Inferior parietal cortex (tissue), 1 donor: ENCODE data around the gene AQP2.

Source experiments
- DNase-seq: peaks from one replicate; pipeline ENCODE4 v3.0.0-alpha.2; 2016; ENCODE audit errors: extremely low spot score

AQP2 gene

GRCh38 chr12:49941556-49942511, 8.7 kb upstream of the AQP2 start:
- DNase-seq = no peak

GRCh38 chr12:49942512-49942893, 8.0 kb upstream of the AQP2 start:
- DNase-seq = no peak

DNA sequence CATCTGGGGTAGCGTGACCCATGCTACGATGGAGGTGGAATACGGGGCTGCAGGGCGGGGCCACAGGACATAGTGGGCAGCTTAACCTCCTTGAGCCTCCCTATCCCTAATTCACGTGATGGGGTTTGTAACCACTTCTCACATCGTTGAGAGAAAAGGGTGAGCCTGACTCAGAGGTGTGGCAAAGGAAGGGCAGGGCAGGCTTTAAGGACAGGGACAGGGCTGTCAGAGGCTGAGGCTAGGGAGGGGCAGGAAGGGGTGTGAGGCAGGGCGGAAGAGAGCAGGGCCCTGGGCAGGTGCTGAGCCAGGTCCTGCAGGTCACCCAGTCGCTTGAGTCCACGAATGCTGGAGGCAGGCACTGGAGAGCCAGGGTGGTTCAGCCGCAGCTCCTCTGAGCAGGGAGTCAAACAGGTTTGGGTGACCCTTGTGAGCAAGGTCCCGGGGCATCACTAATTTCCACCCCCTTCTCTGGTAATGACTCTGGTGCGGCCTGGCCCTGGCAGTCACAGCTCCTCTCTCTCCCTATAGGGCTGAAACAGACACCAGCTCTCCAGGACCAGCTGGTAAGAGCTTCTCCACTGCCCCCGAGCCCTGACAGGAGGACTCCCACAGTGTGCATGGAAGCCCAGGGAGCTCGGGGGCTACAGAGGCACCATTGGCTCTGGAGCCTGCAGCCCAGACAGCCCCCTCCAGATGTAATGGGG, 7.5 kb upstream of the AQP2 start:
- no peak for DNase-seq

- no peak for DNase-seq
Observed at GRCh38 chr12:49943625-49943960, 6.9 kb upstream of the AQP2 start.

- DNase-seq = no peak
Observed at GRCh38 chr12:49944046-49944445, 6.5 kb upstream of the AQP2 start.

- no peak for DNase-seq
Observed at GRCh38 chr12:49944718-49945117, 5.8 kb upstream of the AQP2 start.

- DNase-seq = peak; percentile 76
Observed at GRCh38 chr12:49945394-49946080, 5.0 kb upstream of the AQP2 start.

- no peak for DNase-seq
Observed at GRCh38 chr12:49946086-49946485, 4.5 kb upstream of the AQP2 start.

- DNase-seq = no peak
Observed at GRCh38 chr12:49946497-49946896, 4.0 kb upstream of the AQP2 start.

GRCh38 chr12:49947593-49948226, 2.8 kb upstream of the AQP2 start:
- DNase-seq = no peak

DNA sequence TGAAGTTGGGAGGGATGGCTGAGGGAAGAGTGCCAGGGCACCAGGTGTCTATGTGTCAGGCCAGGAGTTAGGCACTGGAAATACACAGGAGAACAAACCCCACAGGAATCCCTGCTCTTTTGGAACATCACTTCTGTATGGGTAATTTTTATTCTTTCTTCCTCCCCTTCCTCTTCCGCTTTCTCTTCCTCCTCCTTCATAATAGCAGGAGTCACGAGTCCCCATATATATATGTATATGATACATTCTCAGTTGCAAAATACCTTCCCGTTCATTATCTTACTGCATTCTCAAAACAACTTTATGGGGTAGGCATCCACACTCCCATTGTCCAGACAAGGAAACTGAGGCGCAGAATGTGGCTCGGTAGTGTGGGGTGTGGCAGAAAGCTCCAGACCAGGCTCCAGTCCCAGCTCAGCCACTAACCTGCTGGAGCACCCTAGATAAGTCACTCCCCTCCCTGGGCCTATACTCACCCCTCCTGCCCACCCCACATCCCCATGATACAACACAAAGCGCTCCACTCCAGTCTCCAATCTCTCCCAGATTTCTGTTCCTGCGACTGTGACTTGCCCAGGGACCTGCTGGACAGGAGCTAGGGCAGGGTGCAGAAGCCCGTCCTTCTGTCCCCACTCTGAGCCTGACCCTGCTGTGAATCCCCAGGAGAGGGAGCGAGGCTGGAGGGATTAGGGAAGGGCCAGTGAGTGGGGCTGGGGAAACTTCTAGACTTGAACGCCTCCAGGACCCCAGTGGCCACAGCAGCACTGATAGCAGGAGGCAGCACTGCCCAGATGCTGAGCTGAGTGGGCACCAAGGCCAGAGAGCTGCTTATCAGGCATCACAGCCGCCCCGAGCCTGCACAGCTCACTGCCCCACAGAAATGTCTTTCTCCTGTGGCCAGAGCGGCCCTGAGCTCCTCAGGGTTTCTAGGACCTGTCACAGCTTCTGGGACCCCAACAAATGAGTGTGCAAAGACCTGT, 1.4 kb upstream of the AQP2 start:
- DNase-seq = no peak

DNA sequence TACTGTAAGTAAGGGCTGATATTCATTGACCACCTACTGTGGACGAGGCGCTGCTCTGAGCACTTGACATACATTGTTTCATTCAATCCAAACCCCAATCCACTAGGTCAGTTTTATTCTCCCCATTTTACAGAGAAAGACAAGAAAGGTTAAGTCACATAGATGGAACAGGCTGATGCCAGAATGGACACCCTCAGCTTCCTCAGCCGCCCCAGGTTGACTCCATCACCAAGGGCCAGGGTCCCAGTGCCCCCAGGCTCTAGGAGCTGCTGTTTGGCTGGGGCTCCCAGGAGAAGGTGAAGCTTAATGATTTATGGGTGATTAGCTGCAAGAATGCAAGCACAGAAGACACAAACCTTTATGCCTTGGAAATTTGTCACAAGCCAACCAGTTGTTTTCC, 671 bp upstream of the AQP2 start:
- no peak for DNase-seq

DNA sequence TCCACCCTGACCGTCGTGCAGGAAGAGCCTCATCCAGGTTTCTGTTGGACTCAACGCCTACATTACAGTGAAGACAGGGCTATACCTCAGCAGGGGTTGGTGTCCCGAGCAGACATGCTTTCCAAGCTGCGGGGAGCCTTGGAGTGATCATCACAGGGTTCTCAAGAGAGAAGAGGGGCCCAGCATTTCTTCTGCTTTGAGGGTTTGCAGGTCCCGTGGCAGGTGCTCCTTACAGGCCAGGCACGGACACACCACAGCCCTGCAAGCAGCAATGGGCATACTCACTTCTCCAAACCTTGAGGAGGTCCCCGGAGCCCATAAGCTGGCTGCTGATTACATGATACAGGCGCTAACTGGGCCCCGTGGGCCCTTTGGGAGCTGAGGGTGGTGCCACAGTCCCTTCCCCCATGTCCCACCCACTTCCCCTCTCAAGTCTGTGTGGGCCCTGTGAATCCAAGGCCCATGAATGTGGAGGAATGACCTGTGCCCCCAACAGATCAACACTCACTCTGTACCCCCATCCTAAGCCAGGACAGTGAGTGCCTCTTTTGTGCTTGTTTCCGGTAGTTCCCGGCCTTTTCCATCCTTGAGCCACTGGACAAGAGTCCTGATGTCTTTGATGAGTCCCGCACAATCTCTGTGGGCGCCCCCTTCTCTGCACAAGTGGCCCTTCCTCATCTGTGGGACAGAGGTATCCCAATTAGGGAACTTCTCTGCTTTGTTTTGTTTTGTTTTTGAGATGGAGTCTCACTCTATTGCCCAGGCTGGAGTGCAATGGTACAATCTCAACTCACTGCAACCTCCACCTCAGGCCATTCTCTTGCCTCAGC, 1.1 kb downstream of the AQP2 start:
- no peak for DNase-seq

- no peak for DNase-seq
Observed at GRCh38 chr12:49952391-49953055, 2.0 kb downstream of the AQP2 start.

GRCh38 chr12:49953151-49953550, 2.6 kb downstream of the AQP2 start:
- no peak for DNase-seq

DNA sequence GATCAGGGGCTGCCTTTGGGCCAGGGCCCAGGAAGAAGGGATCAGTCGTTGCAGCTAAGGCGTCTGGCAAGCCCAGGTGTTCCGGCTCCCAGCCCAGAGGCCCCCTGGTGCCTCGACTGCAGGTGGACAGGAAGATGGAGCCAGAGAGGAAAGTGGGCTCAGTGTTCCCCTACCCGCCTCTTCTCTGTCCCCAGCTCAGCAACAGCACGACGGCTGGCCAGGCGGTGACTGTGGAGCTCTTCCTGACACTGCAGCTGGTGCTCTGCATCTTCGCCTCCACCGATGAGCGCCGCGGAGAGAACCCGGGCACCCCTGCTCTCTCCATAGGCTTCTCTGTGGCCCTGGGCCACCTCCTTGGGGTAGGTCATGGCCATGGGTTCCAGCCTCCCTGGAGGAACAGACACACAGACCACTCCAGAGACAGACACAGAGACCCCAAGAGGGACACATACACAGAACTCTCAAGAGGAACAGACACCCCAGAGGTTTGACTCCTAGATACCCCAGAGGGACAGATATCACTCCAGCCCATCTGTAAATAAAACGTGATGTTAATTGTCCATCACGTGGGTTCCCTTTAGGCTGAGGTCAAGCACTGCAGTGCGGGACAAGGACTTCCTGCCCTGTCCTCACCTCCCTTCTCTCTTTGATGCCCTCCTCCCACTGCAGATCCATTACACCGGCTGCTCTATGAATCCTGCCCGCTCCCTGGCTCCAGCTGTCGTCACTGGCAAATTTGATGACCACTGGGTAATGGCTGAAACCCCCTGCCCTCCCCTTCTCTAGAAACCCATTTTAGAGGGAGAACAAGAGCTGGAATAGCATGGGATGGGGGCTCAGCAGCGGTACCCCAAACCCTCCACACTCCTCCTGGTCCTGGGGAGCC, 3.7 kb downstream of the AQP2 start:
- DNase-seq = no peak

DNA sequence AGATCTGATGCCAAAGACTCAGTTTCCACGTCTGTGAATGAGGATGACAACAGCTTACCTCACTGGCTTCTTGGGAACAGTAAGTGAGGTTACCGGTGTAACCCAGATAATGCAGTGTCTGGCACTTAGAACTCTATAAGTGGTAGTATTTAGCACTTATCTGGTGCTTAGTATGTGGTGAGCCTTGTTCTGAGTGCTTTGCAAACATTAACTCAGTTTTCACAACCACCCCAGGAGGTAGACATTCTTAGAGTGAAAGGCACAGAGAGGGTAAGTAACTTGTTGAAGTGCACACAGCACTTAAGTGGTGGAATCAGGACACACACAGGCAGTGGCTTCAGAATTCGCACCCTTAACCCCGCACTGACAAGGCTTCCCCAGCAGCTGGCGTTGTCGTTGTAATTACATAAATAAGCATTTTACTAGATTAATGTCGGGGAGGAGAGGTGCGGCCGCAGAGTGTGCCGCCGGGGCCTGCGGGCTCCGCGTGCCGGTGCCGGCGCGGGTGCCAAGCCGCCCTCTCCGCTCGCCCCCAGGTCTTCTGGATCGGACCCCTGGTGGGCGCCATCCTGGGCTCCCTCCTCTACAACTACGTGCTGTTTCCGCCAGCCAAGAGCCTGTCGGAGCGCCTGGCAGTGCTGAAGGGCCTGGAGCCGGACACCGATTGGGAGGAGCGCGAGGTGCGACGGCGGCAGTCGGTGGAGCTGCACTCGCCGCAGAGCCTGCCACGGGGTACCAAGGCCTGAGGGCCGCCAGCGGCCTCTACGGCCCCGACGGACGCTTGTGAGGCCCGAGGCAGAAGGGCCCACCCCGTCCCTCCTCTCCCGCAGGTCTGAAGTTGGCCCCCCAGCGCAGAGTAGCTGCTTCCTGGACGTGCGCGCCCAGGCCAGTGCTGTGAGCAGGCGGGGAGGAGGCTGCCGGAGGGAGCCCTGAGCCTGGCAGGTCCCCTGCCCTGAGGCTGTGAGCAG, 4.6 kb downstream of the AQP2 start:
- DNase-seq = no peak
